Stimulated activated CD8-positive, alpha-beta memory T cell treated with anti-CD3 and anti-CD28 coated beads, Interleukin-4, amount 100 ng/mL, for 4 hours (primary cell): ENCODE results near the gene USH2A.

Source experiments
- DNase-seq, 2 donors: peaks; one replicate each; pipeline ENCODE4 v3.0.0-alpha.2; 2020; ENCODE audit warnings: low read depth in 2 of 2, low spot score in 1 of 2

USH2A gene

DNA sequence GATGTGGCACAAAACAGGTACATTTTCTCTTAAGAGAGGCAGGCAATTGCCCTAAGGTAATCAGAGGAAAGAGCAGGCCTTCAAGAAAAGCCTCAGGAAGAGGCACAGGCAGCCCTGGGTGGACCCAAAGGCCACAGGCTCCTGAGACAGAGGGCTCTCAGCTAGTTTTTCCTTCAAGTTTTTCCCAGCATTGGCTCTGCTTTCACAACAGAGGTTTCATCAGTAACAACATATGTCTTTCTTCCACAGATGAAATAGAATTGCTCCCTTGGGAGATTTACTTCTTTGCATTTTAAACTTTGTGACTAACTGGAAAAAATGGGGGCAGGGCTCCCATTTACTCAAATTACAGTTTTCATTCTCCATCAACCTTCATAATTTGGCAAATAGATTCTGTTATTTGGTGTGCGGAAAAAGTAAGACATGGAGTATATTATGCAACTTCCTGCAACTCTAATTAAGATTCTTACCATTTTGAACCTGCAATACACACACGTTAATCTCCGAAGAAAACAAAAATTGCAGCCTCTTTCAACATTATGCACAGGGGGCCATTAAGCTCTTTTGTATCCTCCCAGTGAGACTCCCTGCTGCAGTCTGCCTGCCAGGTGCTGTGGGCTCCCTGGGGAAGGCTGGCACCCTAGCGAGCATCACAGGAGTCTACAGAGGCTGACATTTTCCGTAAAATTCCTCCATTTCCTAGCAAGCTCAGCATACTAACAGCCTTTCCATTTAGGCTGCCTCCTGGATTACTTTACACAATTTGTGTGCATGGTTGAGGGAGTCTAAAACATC lies 282.3 kb downstream of the USH2A start:
- DNase-seq = no peak

DNA sequence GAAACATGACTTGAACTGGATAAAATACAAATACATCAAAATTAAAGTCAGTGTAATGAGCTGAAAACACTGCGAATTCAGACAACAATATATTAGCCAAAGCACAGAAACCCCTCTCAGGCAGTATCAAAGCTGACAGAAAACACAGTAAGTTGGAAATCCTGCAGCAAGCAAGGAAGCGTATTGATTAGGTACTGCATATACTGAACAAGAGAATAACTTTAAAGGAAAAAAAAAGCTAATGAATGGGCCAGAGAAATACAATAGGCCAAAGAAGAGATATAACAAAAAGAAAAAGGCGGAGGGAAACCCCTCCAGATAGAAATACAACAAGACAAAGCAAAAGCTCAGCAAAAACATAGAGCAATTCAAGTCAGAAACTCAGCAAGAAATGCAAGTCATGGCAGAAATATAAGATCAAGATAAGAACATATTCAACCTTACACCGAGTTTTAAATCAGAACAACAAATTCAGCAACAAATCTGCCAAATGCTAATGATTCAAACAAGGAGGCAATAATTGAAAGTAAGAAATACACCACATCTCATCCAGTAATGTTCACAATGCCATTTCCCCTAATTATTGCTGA lies 299.0 kb downstream of the USH2A start:
- DNase-seq = no peak

DNA sequence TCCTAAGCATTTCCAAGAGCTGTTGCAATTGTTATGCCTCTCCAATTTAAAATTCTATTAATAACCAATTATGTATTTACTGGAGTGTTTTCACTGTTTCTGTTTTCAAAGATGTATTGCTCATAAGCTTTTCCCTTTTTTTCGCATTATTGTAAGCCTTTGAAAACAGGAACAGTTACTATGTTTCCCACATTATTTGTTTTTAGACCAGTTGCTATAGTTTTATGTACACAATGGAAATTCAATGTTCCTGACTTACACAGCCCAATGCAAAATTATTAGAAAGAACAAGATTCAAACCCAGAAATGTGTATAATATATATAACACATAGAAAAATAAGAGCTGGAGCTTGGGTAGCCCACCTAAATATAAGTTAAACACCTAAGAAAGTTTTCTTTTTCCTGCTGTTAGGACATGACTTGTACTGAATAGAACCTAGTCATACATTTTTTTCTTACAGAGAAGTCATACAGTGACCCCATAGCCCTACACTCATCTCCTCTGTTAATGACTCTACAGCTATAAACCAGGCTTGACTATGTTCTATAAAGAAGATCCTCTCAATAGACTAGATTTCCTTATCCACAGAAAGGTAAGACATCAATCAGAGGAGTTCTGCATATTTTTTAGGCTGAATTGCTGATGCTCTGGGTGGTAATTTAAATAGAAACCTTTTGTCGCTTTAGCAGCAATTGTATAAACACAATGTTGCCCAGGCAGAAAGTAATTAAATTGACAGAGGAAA lies 299.6 kb downstream of the USH2A start:
- DNase-seq = no peak

GRCh38 chr1:216119600-216119999 lies 303.6 kb downstream of the USH2A start:
- no peak for DNase-seq

- no peak for DNase-seq
Measured at GRCh38 chr1:216114180-216114579, 309.1 kb downstream of the USH2A start.

DNA sequence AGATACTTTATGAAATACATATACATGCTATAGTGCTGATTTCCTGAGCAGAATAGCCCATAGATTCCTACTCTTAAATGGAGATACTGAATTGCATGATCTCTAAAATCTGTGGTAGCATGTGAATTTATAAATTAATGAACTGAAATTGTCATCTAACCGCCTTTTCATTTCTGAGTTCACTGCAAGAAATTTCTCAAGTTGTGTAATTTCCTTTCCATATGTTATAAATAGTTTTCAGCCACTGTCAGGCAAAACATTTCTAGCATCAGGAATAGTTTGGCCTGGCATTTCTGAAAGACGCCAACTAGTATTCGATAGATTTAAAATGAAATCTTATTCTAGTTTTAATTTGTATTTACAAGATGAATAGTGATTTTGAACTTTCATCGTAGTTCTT lies 310.1 kb downstream of the USH2A start:
- DNase-seq = no peak

DNA sequence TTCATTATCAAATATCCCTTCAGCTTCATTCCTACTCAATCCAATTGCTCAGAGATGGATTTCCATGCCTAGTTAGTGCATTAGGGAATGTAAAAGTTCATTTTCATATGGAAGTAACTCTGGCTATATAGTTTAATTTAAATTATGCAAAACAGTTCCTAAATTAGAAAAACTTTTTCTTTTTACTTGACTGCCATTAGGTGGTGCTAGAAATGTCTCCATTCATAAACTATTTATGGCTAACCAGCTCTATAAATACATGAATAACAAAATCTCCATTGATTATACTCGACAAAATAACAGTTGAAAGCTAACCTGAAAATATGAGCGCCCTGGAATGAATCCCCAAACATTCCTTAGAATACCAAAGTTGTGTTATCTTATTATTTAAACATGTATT lies 311.4 kb downstream of the USH2A start:
- DNase-seq = no peak

DNA sequence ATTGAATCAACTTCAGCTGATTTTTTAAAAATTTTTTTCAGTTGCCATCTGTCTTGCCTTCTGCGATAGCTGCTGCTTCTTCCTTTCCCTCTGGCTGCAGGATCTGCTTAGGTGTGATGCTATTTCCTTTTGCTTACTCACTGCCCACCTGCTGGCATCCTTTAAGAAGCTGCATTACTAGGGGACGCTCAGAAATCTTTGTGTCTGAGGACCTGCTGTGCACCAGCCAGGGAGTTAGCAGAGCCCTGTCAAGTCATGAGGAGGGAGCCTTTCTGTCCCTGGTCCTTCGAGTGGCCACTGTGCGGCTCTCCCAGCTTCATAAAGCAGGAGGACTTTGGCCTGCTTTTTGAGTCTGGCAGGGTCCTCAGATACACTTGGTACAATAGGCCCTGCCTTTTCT lies 327.8 kb downstream of the USH2A start:
- no peak for DNase-seq

DNA sequence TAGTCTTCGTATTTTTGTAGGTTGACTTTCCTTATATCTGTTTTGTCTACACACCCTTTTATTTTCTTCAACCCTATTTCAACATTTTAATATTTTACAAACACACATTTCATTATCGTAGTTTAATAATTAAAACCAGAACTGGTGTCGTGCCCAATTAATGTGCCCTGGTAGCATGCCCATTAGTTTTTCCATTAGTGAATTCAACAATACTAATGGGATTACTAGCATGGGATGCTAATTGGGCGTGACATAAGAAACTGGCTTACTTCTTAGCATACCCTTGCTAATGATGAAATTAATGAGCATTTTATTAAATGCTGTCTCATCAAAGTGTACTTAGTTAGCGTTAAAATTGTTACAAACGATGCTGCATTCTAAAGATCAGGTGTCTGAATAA lies 332.7 kb downstream of the USH2A start:
- no peak for DNase-seq

GRCh38 chr1:216086678-216087077 lies 336.6 kb downstream of the USH2A start:
- DNase-seq = no peak

- no peak for DNase-seq
Measured at GRCh38 chr1:216081445-216081844, 341.8 kb downstream of the USH2A start.

DNA sequence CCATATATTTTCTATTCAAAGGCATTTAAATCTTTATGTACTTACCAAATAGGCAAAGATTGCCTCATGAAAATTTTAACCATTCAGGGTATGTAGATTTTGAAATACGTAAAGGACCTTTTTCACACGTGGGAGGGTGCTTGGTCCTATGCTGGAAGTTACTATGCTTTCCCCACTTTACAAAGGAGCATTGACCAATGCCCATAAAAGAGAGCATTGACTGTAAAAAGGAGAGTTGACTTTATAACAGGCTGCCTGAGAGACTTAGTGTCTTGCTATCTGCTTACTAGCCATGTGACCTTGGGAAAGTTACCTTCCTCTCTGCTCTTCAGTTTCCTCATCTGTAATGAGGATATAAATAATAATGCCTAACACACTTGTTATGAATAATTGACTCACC lies 346.5 kb downstream of the USH2A start:
- DNase-seq = no peak

GRCh38 chr1:216075339-216075738 lies 347.9 kb downstream of the USH2A start:
- no peak for DNase-seq

DNA sequence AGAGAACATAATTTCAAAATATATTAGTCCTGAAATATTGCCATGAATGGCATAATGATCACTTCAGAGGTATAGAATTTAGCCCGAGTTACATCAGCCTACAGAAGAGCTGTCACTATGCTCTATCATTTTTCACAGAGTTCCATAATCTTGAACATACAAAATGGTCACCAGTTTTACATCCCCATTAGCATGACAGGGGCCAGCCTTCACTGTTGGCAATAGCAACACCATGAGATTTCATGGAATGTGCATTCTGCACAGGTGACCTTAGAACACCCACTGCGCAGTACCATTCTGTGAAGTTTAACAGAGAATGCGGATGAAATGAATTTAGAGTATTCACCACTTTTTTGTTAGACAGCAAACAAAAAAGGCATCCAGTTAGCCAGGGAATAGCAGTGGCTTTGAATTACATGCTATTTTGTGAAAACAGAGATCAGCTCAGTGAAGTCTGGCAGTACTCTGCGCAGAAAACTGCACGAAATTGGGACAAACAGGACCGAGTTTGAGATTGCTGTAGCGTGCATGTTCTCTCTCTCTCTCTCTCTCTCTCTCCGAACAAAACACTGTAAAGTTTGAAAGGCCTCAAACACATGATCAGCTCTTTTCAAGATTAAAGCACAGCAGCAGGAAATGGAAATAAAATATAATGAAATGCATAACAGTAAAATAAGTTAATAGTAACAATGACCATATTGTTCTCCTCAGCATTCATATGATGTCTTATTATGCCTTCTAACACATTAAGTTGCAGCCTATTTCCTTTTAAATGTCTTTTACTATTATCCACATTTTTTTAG lies 349.3 kb downstream of the USH2A start:
- no peak for DNase-seq

DNA sequence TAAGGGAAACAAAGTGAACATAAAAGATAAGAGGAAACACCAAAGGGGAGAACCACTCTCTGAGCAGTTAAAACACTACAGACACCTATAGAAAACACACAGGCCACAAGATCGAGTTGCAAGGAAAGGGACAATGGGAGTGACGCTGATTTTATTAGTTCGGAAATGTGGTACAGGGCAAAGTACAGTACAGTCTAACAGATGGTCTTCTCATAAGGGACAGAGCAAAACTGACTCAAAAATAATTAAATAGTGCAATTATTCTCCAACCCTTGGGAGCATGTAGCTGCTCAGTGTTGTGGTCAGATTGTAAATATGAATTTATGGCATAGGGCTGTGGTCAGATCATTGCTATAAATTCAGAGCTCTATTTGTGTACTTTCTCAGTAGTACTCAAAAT lies 352.0 kb downstream of the USH2A start:
- no peak for DNase-seq

DNA sequence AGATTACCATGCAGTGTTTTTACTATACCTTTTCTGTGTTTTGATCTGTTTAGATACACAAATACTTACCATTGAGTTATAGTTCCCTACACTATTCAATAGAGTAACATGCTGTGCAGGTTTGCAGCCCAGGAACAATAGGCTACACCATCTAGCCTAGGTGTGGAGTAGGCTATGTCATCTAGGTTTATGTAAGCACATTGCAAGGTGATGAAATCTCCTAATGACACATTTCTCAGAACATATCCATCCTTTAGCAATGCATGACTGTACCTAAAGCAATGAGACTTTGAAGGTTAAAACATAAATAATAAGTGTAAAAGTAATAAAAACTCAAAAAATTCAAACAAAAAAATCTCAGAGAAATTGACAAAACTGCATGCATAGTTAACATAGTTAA lies 358.6 kb downstream of the USH2A start:
- no peak for DNase-seq

GRCh38 chr1:216057947-216058346 lies 365.3 kb downstream of the USH2A start:
- no peak for DNase-seq

DNA sequence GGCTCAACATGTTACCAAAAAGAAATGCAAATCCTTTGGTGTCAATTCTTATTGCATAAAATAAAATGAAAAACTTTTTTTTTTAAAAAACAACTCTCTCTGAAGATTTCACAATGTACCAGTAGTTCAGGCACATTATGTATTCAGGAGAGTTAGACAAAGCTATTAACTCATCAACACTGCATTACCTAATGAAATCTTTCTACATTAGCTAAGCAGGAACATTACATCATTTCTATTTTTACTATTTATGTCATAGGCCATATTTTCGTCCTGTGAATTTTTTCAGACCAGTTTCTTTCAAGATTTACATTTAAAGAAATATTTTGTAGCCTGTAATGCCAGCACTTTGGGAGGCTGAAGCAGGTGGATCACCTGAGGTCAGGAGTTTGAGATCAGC lies 366.2 kb downstream of the USH2A start:
- DNase-seq = no peak

DNA sequence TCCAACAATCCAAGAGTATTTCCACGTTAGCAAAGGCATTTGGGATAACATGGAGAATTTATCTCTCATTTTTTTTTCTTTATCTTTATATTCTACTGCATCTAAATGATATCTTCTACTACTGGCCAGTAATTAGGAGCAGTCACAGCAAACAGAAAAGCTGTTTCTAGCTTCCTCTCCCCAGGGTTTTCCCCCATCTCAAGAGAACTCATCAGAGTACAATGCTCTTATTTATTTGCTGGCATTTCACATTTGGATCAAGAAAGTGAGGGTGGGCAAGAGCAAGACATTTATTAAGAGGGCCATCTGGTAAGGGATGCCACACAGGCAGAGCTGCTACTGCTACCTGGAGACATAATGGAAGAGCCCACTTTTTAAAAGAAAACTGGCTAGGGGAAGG lies 368.2 kb downstream of the USH2A start:
- no peak for DNase-seq

DNA sequence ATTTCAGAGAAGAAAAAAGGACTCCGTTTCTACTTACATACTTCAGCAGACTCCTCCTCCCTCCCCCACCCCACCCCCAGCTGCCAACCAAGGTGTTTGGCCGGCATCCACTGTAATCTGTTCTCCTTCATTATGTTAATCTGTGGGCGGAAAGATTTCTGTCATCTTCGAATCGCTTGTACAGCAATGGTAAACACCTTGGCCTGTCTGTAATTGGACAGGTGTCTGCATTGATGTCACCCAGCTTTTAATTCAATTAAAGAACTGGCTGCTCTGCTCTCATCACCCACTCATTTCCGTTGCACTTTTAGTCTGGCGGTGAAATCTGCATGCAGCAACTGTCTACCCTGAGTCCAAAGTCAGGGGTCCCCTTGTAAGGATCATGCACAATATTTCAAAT lies 368.6 kb downstream of the USH2A start:
- DNase-seq = no peak

DNA sequence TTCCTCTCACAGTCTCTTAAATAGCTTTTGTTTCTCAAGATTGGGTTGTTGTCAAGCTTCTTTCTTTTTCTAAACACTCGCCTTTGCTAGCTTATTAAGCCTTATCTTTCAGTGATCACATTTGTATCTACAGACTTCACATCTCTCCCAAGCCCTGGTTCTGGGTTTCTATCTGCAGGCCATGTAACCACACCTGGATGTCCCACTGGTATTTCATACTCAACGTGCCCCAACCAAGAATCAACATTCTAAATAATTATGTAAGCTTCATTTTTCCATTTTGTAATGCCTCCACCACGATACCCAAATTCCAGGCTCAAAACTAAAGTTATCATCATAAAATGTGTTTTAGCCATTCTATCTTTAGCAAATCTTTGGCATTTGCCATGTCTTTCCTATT lies 372.2 kb downstream of the USH2A start:
- no peak for DNase-seq
